NCI-H2081 (cell line): ENCODE results near the gene SULT2B1.
A peak's percentile ranks its signal among the peaks of the same experiment; 100 is the strongest.

Source experiments
- DNase-seq, 2 experiments: peaks; one replicate each; lab custom pipeline; 2025; lab: John Stamatoyannopoulos, UW

Gene SULT2B1

GRCh38 chr19:48600679-48601417, 48.9 kb downstream of the SULT2B1 start:
- no peak for DNase-seq

GRCh38 chr19:48603001-48603400, 51.0 kb downstream of the SULT2B1 start:
- no peak for DNase-seq

- DNase-seq = no peak
Measured at GRCh38 chr19:48603449-48603848, 51.5 kb downstream of the SULT2B1 start.

GRCh38 chr19:48603850-48604249, 51.9 kb downstream of the SULT2B1 start:
- no peak for DNase-seq

GRCh38 chr19:48606463-48607358, 54.7 kb downstream of the SULT2B1 start, which contains the start of gene SPACA4:
Gene SPACA4, plus strand, starts transcription at chr19:48606742. Its CDS starts 237 bp downstream, at chr19:48606979.
- no peak for DNase-seq

GRCh38 chr19:48607359-48607755, 55.4 kb downstream of the SULT2B1 start:
- no peak for DNase-seq

GRCh38 chr19:48608798-48609263, 56.9 kb downstream of the SULT2B1 start:
- peak; percentile 24 to 58 for DNase-seq

GRCh38 chr19:48609571-48610108, 57.7 kb downstream of the SULT2B1 start:
- no peak for DNase-seq

GRCh38 chr19:48611872-48612271, 59.9 kb downstream of the SULT2B1 start:
- no peak for DNase-seq

GRCh38 chr19:48613024-48613851, 61.3 kb downstream of the SULT2B1 start:
- DNase-seq = no peak

- no peak for DNase-seq
Measured at GRCh38 chr19:48613852-48614435, 62.0 kb downstream of the SULT2B1 start.

- peak; percentile 23 to 64 for DNase-seq
Measured at GRCh38 chr19:48614436-48615230, 62.7 kb downstream of the SULT2B1 start, which contains the start of gene FAM83E. Gene FAM83E, minus strand, starts transcription at chr19:48615076. Its CDS starts 1,704 bp downstream, at chr19:48613372.

- DNase-seq = no peak
Measured at GRCh38 chr19:48615231-48616040, 63.5 kb downstream of the SULT2B1 start.

GRCh38 chr19:48616041-48616436, 64.1 kb downstream of the SULT2B1 start:
- peak in 1 of 2 experiments; percentile 16 for DNase-seq

GRCh38 chr19:48616491-48617056, 64.6 kb downstream of the SULT2B1 start:
- DNase-seq = no peak

GRCh38 chr19:48617146-48617937, 65.4 kb downstream of the SULT2B1 start:
- no peak for DNase-seq

GRCh38 chr19:48618278-48618915, 66.4 kb downstream of the SULT2B1 start:
- DNase-seq = no peak
